ENCODE results near the gene SAMHD1. TPM values are rescaled to one million over a fixed set of nuclear protein-coding genes. Genes with fewer than 3 reads are reported as not detected.
"Not testable (repeated sequence)": the region's sequence is repeated elsewhere in the genome, so short reads cannot be mapped to it uniquely, and the experiment has no call there.

The SAMHD1 gene
- 42.5 TPM for total RNA-seq
- long read RNA-seq, full-length matches to known transcripts = 1 of 20 reads
- long read RNA-seq, partial matches to known transcripts = 0 of 20 reads
- long read RNA-seq, other reads (novel, unspliced or antisense) = 19 of 20 reads

- DNase-seq = peak; percentile 98
- peak; percentile 96 for ATAC-seq
- intact Hi-C loops (cut with micrococcal nuclease) = no loop called here
Observed at GRCh38 chr20:36951198-36951978, at the start of gene SAMHD1. SAMHD1 (minus strand) TSS chr20:36951708; CDS start chr20:36951643, 65 bp downstream.

- intact Hi-C loops (cut with micrococcal nuclease); ATAC-seq; DNase-seq: not testable (repeated sequence)
Observed at GRCh38 chr20:37000171-37000570, 48.7 kb upstream of the SAMHD1 start.

- ATAC-seq (no peak), DNase-seq (no peak)
- intact Hi-C loops (cut with micrococcal nuclease) = no loop called here
Observed at GRCh38 chr20:36998652-36999051, 47.1 kb upstream of the SAMHD1 start.

- intact Hi-C loops (cut with micrococcal nuclease) = no loop called here
- ATAC-seq (no peak), DNase-seq (no peak)
Observed at GRCh38 chr20:36997121-36997520, 45.6 kb upstream of the SAMHD1 start.

- ATAC-seq; DNase-seq; intact Hi-C loops (cut with micrococcal nuclease): not testable (repeated sequence)
Observed at GRCh38 chr20:36994221-36994620, 42.7 kb upstream of the SAMHD1 start.

GRCh38 chr20:36992802-36993334 lies 41.4 kb upstream of the SAMHD1 start:
- intact Hi-C loops (cut with micrococcal nuclease) = no loop called here
- DNase-seq = no peak

GRCh38 chr20:36991703-36992102 lies 40.2 kb upstream of the SAMHD1 start:
- ATAC-seq (no peak), DNase-seq (no peak)
- intact Hi-C loops (cut with micrococcal nuclease) = no loop called here

More at GRCh38 chr20:36992802-36993334, 41.4 kb upstream of the SAMHD1 start:
- no peak for ATAC-seq

- ATAC-seq (peak; percentile 49), DNase-seq (no peak)
- intact Hi-C loops (cut with micrococcal nuclease) = no loop called here
Observed at GRCh38 chr20:36989797-36990196, 38.3 kb upstream of the SAMHD1 start.

GRCh38 chr20:36988494-36988966 lies 37.0 kb upstream of the SAMHD1 start:
- DNase-seq = no peak
- peak; percentile 35 for ATAC-seq
- intact Hi-C loops (cut with micrococcal nuclease) = no loop called here

GRCh38 chr20:36984257-36984638 lies 32.7 kb upstream of the SAMHD1 start:
- DNase-seq (no peak), ATAC-seq (no peak)
- intact Hi-C loops (cut with micrococcal nuclease) = no loop called here

- ATAC-seq (no peak), DNase-seq (no peak)
- intact Hi-C loops (cut with micrococcal nuclease) = no loop called here
Observed at GRCh38 chr20:36975099-36975818, 23.8 kb upstream of the SAMHD1 start.

GRCh38 chr20:36974660-36975059 lies 23.2 kb upstream of the SAMHD1 start:
- ATAC-seq (no peak), DNase-seq (no peak)
- intact Hi-C loops (cut with micrococcal nuclease) = no loop called here

- DNase-seq (no peak), ATAC-seq (no peak)
- intact Hi-C loops (cut with micrococcal nuclease) = no loop called here
Observed at GRCh38 chr20:36971103-36971502, 19.6 kb upstream of the SAMHD1 start.

GRCh38 chr20:36969478-36970186 lies 18.1 kb upstream of the SAMHD1 start:
- ATAC-seq = peak; percentile 48
- no peak for DNase-seq
- intact Hi-C loops (cut with micrococcal nuclease) = no loop called here

GRCh38 chr20:36969051-36969450 lies 17.5 kb upstream of the SAMHD1 start:
- intact Hi-C loops (cut with micrococcal nuclease) = no loop called here
- ATAC-seq (peak; percentile 26), DNase-seq (no peak)

- no peak for DNase-seq
- no peak for ATAC-seq
- intact Hi-C loops (cut with micrococcal nuclease) = no loop called here
Observed at GRCh38 chr20:36967636-36968035, 16.1 kb upstream of the SAMHD1 start.

- intact Hi-C loops (cut with micrococcal nuclease); DNase-seq; ATAC-seq: not testable (repeated sequence)
Observed at GRCh38 chr20:36966965-36967364, 15.5 kb upstream of the SAMHD1 start.

- DNase-seq; intact Hi-C loops (cut with micrococcal nuclease); ATAC-seq: not testable (repeated sequence)
Observed at GRCh38 chr20:36962354-36962941, 10.9 kb upstream of the SAMHD1 start.

GRCh38 chr20:36959242-36959641 lies 7.7 kb upstream of the SAMHD1 start:
- intact Hi-C loops (cut with micrococcal nuclease) = no loop called here

More at GRCh38 chr20:36959242-36959641, 7.7 kb upstream of the SAMHD1 start:
- no peak for DNase-seq
- no peak for ATAC-seq

Measured in left ventricle myocardium superior (tissue), 1 donor.